Suprapubic skin (tissue), 4 donors: ENCODE results near the gene HSPA14. TPM values are rescaled to one million over a fixed set of nuclear protein-coding genes. Genes with fewer than 3 reads are reported as not detected.

Experiments
- DNase-seq, 2 donors: peaks; one replicate each; pipeline ENCODE4 v3.0.0-alpha.2; 2019; ENCODE audit warnings: low spot score in 2 of 2
- H3K27ac ChIP-seq: fragments of 200-600 bp; sonication (generic); one replicate; pipeline ENCODE4 v1.5.1; 2019
- H3K27me3 ChIP-seq: fragments of 200-600 bp; sonication (generic); one replicate; pipeline ENCODE4 v1.5.1; 2019
- H3K36me3 ChIP-seq: fragments of 200-600 bp; sonication (generic); one replicate; pipeline ENCODE4 v1.5.1; 2019
- H3K4me1 ChIP-seq: fragments of 200-600 bp; sonication (generic); one replicate; pipeline ENCODE4 v1.5.1; 2019
- H3K4me3 ChIP-seq: fragments of 200-600 bp; sonication (generic); one replicate; pipeline ENCODE4 v1.5.1; 2019; ENCODE audit warnings: mild to moderate bottlenecking
- H3K9me3 ChIP-seq: fragments of 200-600 bp; sonication (generic); one replicate; pipeline ENCODE4 v1.5.1; 2019
- CTCF ChIP-seq, 2 donors: fragments of 200-600 bp in 1 of 2; fragments of 450-650 bp in 1 of 2; sonication (generic) in 1 of 2; IDR thresholded peaks; one replicate each; pipeline ENCODE4 v1.5.1; 2016 to 2019; ENCODE audit warnings: antibody characterized with exemption in 2 of 2, mild to moderate bottlenecking in 1 of 2, moderate library complexity in 1 of 2
- EP300 ChIP-seq: sonication (generic); formaldehyde crosslinking; IDR thresholded peaks from one replicate; pipeline ENCODE4 v1.6.1; 2017; ENCODE audit warnings: antibody characterized with exemption
- POLR2A ChIP-seq, 2 donors: fragments of 450-650 bp; IDR thresholded peaks; one replicate each; pipeline ENCODE4 v1.6.1; 2017; ENCODE audit warnings: antibody characterized with exemption in 2 of 2, mild to moderate bottlenecking in 2 of 2, moderate library complexity in 2 of 2
- POLR2AphosphoS5 ChIP-seq, 3 donors: sonication (generic); formaldehyde crosslinking; IDR thresholded peaks; one replicate each; pipeline ENCODE4 v1.6.1; 2017; ENCODE audit warnings: antibody characterized with exemption in 3 of 3
- WGBS: methylation state at CpG from one replicate; pipeline ENCODE4 v1.1.5; 2018; 5-methylcytosine and 5-hydroxymethylcytosine counted together
- total RNA-seq, 4 donors: library from RNA; depleted of rRNA; stranded (reverse); fragments of >200 nt; gene quantifications; one replicate each; pipeline ENCODE4 v1.1.0, GENCODE V29; 2016

Gene HSPA14
- total RNA-seq, 4 donors from 2014 or later = 6.6 to 11.7 (median 7.4) TPM

GRCh38 chr10:14838582-14839304, 637 bp downstream of the HSPA14 start:
- peak in 1 of 2 donors; percentile 84 for DNase-seq
- TF ChIP-seq CTCF (IDR thresholded peaks at IDR 0.05) (no peak), POLR2A (IDR thresholded peaks at IDR 0.05) (no peak), EP300 (no peak), POLR2AphosphoS5 (IDR thresholded peaks at IDR 0.05) (no peak)
- Histone ChIP-seq H3K36me3 (peaks cover 29% of the 10 kb centered on the region), H3K4me1 (peaks cover 19% of the 10 kb centered on the region), H3K27me3 (no peaks in the 10 kb centered on the region), H3K9me3 (no peaks in the 10 kb centered on the region), H3K27ac (peak overlapping the region; percentile 95), H3K4me3 (peak overlapping the region; percentile 96)
- WGBS = under 1% methylated on average over 21 of the region's 60 CpGs

GRCh38 chr10:14839305-14839695, 1.2 kb downstream of the HSPA14 start:
- no peaks in the 10 kb centered on the region for H3K27me3 ChIP-seq
- peak overlapping the region; percentile 96 for H3K4me3 ChIP-seq
- H3K36me3 ChIP-seq = peaks cover 34% of the 10 kb centered on the region
- H3K4me1 ChIP-seq = peaks cover 19% of the 10 kb centered on the region
- TF ChIP-seq POLR2A (IDR thresholded peaks at IDR 0.05) (no peak), EP300 (no peak), CTCF (IDR thresholded peaks at IDR 0.05) (no peak), POLR2AphosphoS5 (IDR thresholded peaks at IDR 0.05) (no peak)
- H3K9me3 ChIP-seq = no peaks in the 10 kb centered on the region
- WGBS = 11% methylated on average over 14 of the region's 14 CpGs
- DNase-seq = no peak
- no peak overlapping the region for H3K27ac ChIP-seq

GRCh38 chr10:14840178-14840577, 2.1 kb downstream of the HSPA14 start:
- 93% methylated on average over 2 of the region's 2 CpGs for WGBS
- no peak for TF ChIP-seq POLR2AphosphoS5 (IDR thresholded peaks at IDR 0.05)
- TF ChIP-seq CTCF (IDR thresholded peaks at IDR 0.05) = no peak
- TF ChIP-seq EP300 = no peak
- no peak for TF ChIP-seq POLR2A (IDR thresholded peaks at IDR 0.05)
- Histone ChIP-seq H3K4me1 (peaks cover 19% of the 10 kb centered on the region), H3K27me3 (no peaks in the 10 kb centered on the region), H3K4me3 (no peak overlapping the region), H3K27ac (no peak overlapping the region), H3K36me3 (peaks cover 43% of the 10 kb centered on the region), H3K9me3 (no peaks in the 10 kb centered on the region)
- DNase-seq = no peak

- Histone ChIP-seq H3K27ac (no peak overlapping the region), H3K4me3 (no peak overlapping the region), H3K27me3 (no peaks in the 10 kb centered on the region), H3K4me1 (peaks cover 10% of the 10 kb centered on the region), H3K9me3 (no peaks in the 10 kb centered on the region), H3K36me3 (peaks cover 45% of the 10 kb centered on the region)
- 93% methylated on average over 15 of the region's 15 CpGs for WGBS
- TF ChIP-seq EP300 (no peak), POLR2A (IDR thresholded peaks at IDR 0.05) (no peak), CTCF (IDR thresholded peaks at IDR 0.05) (no peak), POLR2AphosphoS5 (IDR thresholded peaks at IDR 0.05) (no peak)
- no peak for DNase-seq
These were observed 5.4 kb downstream of the HSPA14 start for GRCh38 chr10:14843327-14843988.

- DNase-seq = no peak
- WGBS = 81% methylated on average over 2 of the region's 2 CpGs
- no peaks in the 10 kb centered on the region for H3K9me3 ChIP-seq
- no peaks in the 10 kb centered on the region for H3K4me1 ChIP-seq
- H3K36me3 ChIP-seq = peaks cover 52% of the 10 kb centered on the region
- no peaks in the 10 kb centered on the region for H3K27me3 ChIP-seq
- H3K4me3 ChIP-seq = no peak overlapping the region
- TF ChIP-seq EP300 = no peak
- TF ChIP-seq POLR2AphosphoS5 (IDR thresholded peaks at IDR 0.05) = no peak
- H3K27ac ChIP-seq = no peak overlapping the region
These were observed 6.8 kb downstream of the HSPA14 start for GRCh38 chr10:14844948-14845347.
